ENCODE results near the gene CDK15.

CDK15 gene

DNA sequence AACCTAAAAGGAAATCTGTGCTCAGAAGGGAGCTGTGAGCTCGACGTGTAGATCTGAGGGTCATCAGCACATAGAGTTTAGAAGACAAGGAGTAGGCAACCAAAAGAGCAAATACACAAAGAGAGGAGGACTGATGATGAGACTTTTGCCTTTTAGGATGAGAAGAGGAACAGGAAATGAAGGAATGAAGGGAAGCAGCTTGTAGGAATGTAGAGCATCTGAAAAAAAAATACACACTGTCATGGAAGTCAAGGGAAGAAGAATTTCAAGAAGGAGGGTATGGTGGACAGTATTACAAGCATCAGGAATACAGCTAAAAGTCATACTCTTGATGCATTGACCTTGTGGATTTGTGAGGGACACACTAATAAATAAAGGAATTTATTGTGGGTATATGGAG is 21.9 kb downstream of the CDK15 start:
- TF ChIP-seq ZBTB1 (tag by site-specific recombination; IDR thresholded peaks at IDR 0.05) (no peak), ZNF837 (tag by site-specific recombination; IDR thresholded peaks at IDR 0.05) (no peak), ZNF701 (tag by site-specific recombination; IDR thresholded peaks at IDR 0.05) (no peak), ZBTB8A (tag by site-specific recombination; IDR thresholded peaks at IDR 0.05) (no peak), SP2 (tag by site-specific recombination; IDR thresholded peaks at IDR 0.05) (no peak)
- TF ChIP-seq, protein P1, sequence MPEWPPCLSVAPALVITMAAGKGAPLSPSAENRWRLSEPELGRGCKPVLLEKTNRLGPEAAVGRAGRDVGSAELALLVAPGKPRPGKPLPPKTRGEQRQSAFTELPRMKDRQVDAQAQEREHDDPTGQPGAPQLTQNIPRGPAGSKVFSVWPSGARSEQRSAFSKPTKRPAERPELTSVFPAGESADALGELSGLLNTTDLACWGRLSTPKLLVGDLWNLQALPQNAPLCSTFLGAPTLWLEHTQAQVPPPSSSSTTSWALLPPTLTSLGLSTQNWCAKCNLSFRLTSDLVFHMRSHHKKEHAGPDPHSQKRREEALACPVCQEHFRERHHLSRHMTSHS (tag by site-specific recombination; IDR thresholded peaks at IDR 0.05), result no peak
- TF ChIP-seq, protein P2, sequence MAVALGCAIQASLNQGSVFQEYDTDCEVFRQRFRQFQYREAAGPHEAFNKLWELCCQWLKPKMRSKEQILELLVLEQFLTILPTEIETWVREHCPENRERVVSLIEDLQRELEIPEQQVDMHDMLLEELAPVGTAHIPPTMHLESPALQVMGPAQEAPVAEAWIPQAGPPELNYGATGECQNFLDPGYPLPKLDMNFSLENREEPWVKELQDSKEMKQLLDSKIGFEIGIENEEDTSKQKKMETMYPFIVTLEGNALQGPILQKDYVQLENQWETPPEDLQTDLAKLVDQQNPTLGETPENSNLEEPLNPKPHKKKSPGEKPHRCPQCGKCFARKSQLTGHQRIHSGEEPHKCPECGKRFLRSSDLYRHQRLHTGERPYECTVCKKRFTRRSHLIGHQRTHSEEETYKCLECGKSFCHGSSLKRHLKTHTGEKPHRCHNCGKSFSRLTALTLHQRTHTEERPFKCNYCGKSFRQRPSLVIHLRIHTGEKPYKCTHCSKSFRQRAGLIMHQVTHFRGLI (tag by site-specific recombination; IDR thresholded peaks at IDR 0.05), result no peak
- TF ChIP-seq, protein P3, sequence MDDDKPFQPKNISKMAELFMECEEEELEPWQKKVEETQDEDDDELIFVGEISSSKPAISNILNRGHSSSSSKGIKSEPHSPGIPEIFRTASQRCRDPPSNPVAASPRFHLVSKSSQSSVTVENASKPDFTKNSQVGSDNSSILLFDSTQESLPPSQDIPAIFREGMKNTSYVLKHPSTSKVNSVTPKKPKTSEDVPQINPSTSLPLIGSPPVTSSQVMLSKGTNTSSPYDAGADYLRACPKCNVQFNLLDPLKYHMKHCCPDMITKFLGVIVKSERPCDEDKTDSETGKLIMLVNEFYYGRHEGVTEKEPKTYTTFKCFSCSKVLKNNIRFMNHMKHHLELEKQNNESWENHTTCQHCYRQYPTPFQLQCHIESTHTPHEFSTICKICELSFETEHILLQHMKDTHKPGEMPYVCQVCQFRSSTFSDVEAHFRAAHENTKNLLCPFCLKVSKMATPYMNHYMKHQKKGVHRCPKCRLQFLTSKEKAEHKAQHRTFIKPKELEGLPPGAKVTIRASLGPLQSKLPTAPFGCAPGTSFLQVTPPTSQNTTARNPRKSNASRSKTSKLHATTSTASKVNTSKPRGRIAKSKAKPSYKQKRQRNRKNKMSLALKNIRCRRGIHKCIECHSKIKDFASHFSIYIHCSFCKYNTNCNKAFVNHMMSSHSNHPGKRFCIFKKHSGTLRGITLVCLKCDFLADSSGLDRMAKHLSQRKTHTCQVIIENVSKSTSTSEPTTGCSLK (tag by site-specific recombination; IDR thresholded peaks at IDR 0.05), result no peak
- no peaks in the 10 kb centered on the region for H3K4me1 ChIP-seq (ENCODE audit: control insufficient read depth, insufficient read depth, low read length)
- POLR2A ChIA-PET, result no interaction called here
- no peak overlapping the region for H3K27ac ChIP-seq (ENCODE audit: extremely low read depth, low read depth, low read length)
- H3K4me3 ChIP-seq (ENCODE audit: low read depth, low read length), result no peak overlapping the region
- CTCF ChIA-PET, result interaction anchor here (1.0 kb wide), 1 partner anchor 32 kb away, joined by 3 read pairs; no protein-coding TSS in a partner anchor
- no peaks in the 10 kb centered on the region for H3K9me3 ChIP-seq (ENCODE audit: control insufficient read depth, insufficient read depth, low read depth, low read length)
- no peaks in the 10 kb centered on the region for H3K36me3 ChIP-seq (ENCODE audit: control insufficient read depth in 2 of 2, insufficient read depth in 1 of 2, low read length in 2 of 2)

DNA sequence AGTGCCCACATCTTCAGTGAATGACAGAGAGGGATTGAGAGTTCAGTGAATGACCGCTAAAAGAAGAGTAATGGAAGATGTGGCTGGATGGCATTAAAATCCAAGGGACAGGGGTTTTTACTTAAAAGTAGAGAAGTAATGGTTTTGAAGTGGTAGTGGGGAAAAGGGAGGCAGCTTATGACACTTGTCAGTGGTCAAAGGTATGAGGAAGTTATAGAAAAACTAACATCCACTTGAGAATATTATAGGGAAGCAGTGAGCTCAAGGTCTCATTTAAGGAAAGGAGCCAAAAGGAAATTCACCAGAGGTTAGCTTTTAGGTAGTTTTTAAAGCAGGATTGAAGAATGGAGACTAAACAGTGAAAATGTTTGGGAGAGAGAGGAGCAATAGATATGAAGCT is 24.3 kb downstream of the CDK15 start:
- Histone ChIP-seq H3K36me3 (ENCODE audit: control insufficient read depth in 2 of 2, insufficient read depth in 1 of 2, low read length in 2 of 2) (no peaks in the 10 kb centered on the region), H3K4me1 (ENCODE audit: control insufficient read depth, insufficient read depth, low read length) (no peaks in the 10 kb centered on the region), H3K27ac (ENCODE audit: extremely low read depth, low read depth, low read length) (no peak overlapping the region), H3K9me3 (ENCODE audit: control insufficient read depth, insufficient read depth, low read depth, low read length) (no peaks in the 10 kb centered on the region), H3K4me3 (ENCODE audit: low read depth, low read length) (no peak overlapping the region)
- TF ChIP-seq ZBTB8A (tag by site-specific recombination; IDR thresholded peaks at IDR 0.05), result no peak
- TF ChIP-seq EGR2 (tag by site-specific recombination; IDR thresholded peaks at IDR 0.05; ENCODE audit: low read depth), result no peak
- TF ChIP-seq, protein P4, sequence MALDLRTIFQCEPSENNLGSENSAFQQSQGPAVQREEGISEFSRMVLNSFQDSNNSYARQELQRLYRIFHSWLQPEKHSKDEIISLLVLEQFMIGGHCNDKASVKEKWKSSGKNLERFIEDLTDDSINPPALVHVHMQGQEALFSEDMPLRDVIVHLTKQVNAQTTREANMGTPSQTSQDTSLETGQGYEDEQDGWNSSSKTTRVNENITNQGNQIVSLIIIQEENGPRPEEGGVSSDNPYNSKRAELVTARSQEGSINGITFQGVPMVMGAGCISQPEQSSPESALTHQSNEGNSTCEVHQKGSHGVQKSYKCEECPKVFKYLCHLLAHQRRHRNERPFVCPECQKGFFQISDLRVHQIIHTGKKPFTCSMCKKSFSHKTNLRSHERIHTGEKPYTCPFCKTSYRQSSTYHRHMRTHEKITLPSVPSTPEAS (tag by site-specific recombination; IDR thresholded peaks at IDR 0.05), result no peak
- TF ChIP-seq, protein P5, sequence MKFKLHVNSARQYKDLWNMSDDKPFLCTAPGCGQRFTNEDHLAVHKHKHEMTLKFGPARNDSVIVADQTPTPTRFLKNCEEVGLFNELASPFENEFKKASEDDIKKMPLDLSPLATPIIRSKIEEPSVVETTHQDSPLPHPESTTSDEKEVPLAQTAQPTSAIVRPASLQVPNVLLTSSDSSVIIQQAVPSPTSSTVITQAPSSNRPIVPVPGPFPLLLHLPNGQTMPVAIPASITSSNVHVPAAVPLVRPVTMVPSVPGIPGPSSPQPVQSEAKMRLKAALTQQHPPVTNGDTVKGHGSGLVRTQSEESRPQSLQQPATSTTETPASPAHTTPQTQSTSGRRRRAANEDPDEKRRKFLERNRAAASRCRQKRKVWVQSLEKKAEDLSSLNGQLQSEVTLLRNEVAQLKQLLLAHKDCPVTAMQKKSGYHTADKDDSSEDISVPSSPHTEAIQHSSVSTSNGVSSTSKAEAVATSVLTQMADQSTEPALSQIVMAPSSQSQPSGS (tag by site-specific recombination; IDR thresholded peaks at IDR 0.05; ENCODE audit: low read depth), result no peak
- TF ChIP-seq, protein P6, sequence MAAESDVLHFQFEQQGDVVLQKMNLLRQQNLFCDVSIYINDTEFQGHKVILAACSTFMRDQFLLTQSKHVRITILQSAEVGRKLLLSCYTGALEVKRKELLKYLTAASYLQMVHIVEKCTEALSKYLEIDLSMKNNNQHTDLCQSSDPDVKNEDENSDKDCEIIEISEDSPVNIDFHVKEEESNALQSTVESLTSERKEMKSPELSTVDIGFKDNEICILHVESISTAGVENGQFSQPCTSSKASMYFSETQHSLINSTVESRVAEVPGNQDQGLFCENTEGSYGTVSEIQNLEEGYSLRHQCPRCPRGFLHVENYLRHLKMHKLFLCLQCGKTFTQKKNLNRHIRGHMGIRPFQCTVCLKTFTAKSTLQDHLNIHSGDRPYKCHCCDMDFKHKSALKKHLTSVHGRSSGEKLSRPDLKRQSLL (tag by site-specific recombination; IDR thresholded peaks at IDR 0.05), result no peak
- no peak for TF ChIP-seq ZNF202 (tag by site-specific recombination; IDR thresholded peaks at IDR 0.05; ENCODE audit: borderline replicate concordance)
- TF ChIP-seq ZNF10 (tag by site-specific recombination; IDR thresholded peaks at IDR 0.05), result no peak
- CTCF ChIA-PET, result no interaction called here
- POLR2A ChIA-PET, result no interaction called here

All from HEK293 (cell line).